Upper lobe of left lung (tissue), 4 donors: ENCODE data around the gene RGS8.

ENCODE experiments used
- EP300 ChIP-seq, 4 donors: sonication (generic); formaldehyde crosslinking; IDR thresholded peaks; one replicate each; pipeline ENCODE4 v1.5.1; 2017; ENCODE audit warnings: antibody characterized with exemption in 4 of 4, control low read depth in 2 of 4
- TF ChIP-seq, protein P1 (sequence below), 6 experiments: fragments of 450-650 bp in 4 of 6; fragments of 200-600 bp in 2 of 6; sonication (generic) in 2 of 6; IDR thresholded peaks; one replicate each; pipeline ENCODE4 v1.5.1; 2016 to 2019; ENCODE audit warnings: antibody characterized with exemption in 6 of 6

DNA sequence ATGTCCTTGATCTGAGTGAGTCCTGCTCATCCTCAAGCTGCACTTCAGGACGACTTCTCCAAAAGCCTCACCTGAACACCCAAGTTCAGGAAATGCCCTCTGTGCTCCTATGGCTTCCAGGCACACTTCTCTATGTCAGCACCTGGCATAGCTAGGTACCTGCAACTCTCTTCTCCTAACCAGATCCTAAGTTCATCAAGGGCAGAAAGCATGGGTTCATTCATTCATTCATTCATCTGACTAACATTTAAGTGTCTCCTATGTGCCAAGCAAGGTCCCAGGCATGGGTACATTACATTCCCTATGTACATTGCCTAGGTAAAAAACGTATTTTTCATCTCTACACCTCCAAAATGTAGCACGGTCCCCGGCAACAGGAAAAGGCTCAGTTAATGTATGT lies 4.0 kb downstream of the RGS8 start:
- TF ChIP-seq EP300 (IDR thresholded peaks at IDR 0.05), result no peak
- TF ChIP-seq, protein P1, sequence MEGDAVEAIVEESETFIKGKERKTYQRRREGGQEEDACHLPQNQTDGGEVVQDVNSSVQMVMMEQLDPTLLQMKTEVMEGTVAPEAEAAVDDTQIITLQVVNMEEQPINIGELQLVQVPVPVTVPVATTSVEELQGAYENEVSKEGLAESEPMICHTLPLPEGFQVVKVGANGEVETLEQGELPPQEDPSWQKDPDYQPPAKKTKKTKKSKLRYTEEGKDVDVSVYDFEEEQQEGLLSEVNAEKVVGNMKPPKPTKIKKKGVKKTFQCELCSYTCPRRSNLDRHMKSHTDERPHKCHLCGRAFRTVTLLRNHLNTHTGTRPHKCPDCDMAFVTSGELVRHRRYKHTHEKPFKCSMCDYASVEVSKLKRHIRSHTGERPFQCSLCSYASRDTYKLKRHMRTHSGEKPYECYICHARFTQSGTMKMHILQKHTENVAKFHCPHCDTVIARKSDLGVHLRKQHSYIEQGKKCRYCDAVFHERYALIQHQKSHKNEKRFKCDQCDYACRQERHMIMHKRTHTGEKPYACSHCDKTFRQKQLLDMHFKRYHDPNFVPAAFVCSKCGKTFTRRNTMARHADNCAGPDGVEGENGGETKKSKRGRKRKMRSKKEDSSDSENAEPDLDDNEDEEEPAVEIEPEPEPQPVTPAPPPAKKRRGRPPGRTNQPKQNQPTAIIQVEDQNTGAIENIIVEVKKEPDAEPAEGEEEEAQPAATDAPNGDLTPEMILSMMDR (IDR thresholded peaks at IDR 0.05), result no peak
